GM19328 (cell line): ENCODE measurements around the gene PHACTR1.

ENCODE experiments used
- ATAC-seq: cut with Tn5 transposase; IDR thresholded peaks from one replicate; pipeline ENCODE4 v1.9.1; 2021; ENCODE audit warnings: mild to moderate bottlenecking, moderate library complexity; ENCODE audit not compliant: unreplicated experiment

Gene PHACTR1

DNA sequence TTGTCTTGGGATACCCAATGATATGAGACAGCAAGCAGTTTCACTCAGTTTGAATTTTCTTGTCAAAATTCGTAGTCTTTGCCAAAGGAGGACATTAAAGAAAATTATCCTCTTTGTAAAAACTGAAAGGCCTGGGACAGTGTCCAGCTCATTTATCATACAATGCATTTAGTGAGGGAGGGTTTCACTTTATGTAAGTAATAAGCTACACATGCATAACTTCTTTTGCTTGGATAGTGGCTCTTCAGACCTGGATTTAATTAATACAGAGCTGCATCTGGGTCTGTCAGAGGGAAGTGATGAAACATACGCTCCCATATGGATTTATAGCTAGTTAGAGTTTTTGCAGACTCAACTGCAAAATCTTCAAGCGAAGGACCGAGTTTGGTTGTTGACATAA, 175.6 kb downstream of the PHACTR1 start:
- ATAC-seq, result no peak

DNA sequence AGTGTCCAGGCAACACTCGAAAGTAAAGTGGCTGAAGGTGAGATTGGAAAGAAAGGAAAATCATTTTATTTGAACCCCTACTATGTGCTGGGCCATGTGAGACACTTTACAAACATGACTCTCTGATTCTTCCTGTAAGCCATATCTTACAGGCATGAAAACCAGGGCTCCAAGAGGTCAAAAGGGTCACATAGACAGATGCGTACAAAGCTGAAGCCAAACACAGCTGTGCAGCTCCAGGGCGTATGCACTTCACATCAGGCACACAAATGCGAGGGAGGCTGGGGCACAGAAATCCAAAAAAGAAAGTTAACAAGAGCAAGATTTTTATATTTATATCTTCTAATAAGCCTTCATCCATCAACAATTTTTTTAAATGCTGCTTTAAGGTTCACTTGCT, 176.5 kb downstream of the PHACTR1 start:
- no peak for ATAC-seq

DNA sequence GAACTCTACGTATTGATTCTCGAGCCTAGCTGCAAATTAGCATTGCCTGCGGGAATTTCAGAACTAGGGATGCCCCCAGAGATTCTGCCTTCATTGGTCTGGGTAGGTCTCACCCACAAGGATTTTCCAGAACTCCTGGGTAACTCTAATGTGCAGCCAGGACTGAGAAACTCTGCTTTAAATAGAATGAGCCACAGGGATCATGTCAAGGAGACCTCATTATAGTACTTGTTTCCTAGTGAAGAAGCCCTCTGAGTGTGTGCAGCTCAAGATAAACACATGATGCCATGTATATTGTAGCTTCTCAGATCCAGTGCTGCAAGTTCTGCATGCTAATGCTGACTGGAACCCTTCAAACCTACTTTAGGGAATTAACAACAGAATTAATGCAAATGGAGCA, 179.2 kb downstream of the PHACTR1 start:
- ATAC-seq, result no peak

DNA sequence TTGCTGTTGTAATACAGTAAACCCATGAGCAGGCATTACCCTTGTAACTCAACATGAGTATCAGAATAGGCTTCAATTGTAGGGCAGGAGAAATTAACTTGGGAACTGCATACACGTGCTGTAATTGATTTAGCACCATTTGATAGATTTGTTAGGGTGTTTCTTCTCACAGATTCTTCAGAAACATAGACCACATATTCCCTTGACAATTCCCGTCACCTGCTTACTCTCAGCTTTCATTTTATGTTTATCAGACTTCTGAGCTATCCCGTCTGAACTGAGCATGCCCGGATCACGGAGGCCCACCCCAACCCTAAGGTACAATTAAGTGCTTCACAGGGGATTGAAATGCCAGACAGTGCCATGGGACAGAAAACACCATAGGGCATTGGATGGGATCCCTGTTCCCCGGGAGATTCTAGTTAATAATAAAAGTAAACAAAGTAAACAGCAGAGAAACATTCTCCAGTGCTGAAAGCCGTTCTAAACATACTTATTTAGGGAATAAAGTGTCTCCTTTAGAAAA, 179.7 kb downstream of the PHACTR1 start:
- no peak for ATAC-seq

DNA sequence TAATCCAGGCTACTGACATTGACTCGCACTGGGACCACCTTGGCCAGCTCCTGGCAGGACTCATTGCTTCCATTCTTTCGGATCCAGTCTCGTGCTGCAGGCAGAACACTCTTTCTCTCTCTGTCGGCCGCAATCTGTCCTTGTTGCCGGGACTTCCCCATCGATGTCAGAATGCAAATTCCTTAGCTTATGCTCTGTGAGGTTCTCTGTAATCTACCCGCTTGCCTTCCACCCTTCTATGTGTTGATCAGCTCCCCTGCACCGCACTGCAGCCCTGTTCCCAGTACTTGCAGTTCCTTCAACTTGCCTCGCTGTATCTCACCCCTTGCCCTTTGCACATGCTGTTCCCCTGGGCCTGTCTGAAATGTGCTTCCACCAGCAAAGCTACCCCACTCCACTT, 182.0 kb downstream of the PHACTR1 start:
- no peak for ATAC-seq

DNA sequence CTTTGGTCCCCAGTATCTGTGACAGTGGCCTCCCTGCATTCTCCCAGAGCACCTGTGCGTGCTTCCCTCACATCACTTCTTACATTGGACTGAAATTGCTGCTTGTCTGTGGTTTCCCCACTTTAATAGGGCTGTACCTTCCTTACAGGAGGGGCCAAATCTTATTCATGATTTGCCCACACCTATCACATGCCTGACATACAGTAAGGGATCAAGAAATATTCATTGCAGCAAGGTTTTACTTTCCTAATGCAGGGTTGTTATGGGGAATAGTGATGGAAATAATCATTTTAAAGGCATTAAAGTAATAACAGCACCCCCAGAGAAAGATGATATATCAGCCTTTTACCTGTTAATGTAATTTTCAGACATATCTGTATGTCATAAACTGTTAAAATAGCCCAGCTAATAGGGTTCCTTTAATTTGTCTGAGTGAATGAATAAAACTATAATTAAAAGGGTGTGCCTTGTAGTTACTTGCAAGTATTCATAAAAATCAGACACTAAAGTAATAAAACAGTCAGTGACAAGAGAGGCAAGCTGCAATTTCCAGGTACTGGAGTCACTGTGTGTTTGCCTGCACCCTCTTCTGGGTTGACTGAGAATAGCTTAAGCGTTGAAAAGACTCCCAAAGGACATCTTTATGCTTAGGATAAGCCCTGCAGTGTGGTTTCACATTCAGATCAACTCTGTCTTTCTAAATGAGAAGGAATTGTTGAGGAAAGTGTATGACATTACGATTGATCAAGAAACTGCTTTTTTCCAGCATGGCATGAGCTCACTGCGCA, 182.7 kb downstream of the PHACTR1 start:
- ATAC-seq, result no peak

DNA sequence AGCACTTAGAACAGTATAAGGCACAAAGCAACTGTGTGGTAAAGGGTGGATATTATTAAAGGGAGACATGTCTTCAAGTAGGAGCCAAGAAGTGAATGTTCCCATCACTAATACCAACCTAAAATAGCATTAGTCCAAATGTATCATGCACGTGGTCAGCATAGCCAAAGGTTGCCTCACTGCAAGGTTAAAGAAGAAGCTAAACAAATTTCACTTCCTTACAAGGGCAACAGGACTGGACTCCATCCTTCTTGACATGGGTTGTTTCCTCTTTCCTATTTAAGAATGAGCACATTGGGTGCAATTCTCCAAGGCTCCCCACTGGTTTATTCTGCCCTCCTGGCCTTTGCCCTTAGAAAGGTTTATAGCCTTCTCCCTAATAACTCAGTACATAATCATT, 186.7 kb downstream of the PHACTR1 start:
- no peak for ATAC-seq

DNA sequence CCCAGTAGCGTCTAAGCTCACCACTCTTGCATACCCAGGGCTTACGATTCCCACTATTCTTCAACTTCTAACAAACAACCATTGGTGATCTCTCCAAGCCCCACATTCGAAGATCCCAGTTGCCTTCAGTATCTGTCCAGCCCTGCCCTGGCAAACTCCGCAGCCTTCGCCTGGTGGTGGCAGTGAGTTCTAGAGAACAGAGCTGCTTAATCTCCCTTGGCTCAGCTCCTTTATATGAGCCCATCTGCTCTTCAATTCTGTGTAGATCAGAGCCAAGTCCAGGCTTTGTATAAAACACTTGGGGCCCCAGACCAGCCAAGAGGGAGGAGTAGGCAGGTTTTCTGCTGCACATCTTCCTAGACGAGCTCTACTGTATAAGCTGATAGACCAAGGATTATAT, 193.3 kb downstream of the PHACTR1 start:
- no peak for ATAC-seq

DNA sequence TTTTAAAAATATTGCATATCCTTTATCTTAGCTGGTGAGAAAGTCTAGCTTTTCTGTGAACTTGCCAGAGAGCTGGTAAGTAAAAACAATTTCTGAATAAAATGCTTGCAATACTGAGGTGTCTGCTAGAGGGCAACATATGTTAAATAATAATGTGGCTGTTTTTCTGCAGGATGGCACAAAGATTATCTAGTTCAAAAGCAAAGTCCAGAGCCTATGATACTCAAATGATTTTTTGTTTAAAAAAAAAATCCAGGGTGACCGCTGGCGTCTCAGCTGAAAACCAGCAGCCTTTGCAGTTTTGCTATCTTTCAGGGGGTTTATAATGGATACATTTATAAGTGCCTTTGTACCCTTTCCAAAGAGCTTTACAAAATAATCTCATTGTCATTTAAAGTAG, 194.9 kb downstream of the PHACTR1 start:
- no peak for ATAC-seq

DNA sequence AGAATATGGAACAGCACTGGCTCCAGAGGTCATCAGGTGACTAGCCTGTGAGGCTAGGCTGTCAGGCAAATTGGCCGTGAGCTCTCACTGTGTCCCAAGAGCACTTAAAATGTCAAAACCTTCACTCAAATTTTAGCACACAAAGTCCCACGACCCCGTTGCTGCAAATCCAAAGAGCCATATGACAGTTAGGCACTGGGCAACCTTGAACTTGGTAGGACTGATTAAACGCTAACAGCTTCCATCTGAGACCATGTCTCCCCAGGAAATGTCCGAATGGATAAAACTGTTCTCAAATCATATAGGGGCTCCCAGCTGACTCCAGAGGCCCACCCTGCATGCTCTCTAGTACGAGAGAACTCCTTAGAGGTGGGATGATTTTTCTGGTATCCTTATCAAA, 196.6 kb downstream of the PHACTR1 start:
- ATAC-seq, result no peak

DNA sequence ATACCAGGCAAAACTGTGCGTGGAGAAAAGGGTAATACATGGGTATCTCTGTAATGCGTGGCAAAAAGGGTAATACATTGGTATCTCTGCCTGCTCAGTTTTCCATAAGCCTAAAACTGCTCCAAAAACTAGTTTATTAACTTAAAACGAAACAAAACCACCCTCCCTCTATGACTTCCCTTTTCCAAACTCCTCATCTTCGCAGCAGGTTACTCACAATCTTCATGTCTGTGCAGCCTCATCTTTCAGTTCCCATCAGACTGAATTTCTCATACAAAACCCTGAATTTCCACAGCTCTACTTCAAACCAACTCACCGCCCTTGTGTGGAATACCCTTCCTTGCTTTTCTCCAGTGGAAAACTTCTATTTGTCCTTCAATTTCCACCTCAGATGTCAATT, 199.4 kb downstream of the PHACTR1 start:
- ATAC-seq, result no peak

DNA sequence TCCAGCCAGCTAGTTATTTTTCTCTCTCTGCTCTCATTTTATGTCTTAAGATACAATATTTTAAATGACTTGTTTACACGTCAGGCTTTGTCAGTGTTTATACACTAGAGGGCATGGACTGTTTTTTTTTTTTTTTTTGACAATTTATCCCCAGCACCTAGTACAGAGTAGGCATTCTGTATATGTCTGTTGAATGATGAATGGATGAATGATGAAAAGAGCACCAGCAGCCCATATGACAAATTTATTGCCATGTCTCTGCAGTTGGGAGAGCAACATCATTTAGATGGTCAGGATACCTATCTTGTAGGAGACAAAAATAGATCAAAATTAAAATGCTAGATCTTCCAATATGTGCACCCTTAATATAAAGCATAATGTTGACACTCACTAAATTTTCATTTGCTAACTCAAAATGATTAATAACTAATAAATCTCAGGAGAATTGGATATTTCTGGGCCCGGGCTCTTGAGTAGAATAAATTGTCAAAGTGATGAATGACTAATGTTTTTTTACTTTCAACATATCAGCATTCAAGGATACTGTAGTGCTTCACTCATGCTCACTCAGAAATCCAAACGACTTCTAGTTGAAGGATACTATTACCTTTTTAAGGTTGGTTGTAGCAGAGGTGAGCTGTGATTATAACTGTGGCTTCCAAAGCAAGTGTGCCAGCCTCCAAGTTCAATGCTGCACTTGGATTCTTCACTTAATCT, 200.0 kb downstream of the PHACTR1 start:
- no peak for ATAC-seq

DNA sequence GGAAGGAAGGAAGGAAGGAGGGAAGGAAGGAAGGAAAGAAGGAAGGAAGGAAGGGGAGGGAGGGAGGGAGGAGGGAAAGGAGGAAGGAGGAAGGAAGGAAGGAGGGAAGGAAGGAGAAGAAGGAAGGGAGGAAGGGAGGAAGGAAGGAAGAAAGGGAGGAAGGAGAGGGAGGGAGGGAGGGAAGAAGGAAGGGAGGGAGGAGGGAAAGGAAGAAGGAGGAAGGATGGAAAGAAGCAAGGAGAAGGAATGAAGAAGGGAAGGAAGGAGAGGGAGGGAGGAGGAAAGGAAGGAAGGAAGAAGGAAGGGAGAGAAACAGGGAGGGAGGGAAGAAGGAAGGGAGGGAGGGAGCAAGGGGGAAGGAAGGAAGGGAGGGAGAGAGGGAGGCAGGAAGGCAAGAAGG, 204.9 kb downstream of the PHACTR1 start:
- no peak for ATAC-seq

DNA sequence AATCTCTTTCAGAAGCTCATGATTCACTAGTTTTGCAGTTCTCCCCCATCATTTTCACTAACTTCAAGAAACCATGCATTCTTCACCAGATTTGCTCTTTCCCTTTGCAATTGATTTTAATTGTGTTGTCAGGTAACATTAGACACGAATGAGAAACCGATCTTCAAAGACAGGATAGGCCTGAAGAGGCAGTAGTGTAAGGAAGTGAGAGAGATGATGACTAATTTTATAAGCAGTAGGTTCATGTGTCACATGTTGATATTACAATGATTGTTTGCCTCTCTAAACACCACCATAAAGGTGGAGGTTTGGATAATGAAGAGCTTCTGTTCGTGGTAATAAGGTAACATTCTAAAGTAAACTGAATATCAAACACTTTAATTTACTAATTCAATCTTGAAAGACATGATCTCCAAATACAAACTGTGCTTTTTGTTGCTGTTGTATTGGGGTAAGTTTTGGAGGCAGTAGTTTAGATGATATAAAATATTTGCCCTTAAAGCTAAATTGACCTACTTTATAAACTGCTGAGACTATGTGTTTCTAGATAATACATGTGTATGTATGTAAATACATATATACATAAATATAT, 207.2 kb downstream of the PHACTR1 start:
- no peak for ATAC-seq

DNA sequence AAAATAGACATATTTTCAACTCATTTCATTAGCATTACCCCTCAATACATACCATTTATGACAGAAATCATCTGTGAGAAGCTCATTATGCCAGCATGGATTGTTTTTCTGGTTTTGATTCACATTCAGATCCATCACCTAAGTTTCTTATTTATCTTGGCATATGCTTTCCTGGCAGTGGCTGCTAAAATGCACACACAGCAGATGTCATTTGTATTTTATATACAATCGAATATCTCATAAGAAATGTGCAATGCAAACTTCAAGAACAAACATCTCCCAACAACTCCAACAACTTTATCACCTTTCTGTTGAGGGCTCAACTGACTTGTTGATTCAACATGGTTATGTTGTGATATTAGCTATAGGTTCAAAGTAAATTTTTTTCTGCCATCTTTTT, 208.3 kb downstream of the PHACTR1 start:
- no peak for ATAC-seq

DNA sequence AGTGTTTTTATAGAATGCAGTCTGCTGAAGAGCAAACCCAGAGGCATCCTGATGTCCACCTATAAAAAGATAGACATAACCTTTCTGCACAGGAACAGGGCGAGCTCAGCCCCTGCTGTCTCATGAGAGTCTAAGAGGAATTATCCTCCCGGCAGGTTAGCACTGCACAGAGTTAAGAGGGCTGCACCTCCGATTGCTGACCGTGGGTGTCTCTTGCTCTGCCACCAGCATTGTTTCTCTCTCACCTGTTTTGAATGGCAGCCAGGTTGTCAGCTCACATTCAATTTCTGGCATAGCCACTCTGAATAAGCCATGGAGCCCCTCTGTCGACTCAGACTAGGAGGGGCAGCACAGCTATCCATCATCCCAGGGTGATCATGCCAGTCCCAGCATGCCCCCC, 211.2 kb downstream of the PHACTR1 start:
- ATAC-seq, result no peak

DNA sequence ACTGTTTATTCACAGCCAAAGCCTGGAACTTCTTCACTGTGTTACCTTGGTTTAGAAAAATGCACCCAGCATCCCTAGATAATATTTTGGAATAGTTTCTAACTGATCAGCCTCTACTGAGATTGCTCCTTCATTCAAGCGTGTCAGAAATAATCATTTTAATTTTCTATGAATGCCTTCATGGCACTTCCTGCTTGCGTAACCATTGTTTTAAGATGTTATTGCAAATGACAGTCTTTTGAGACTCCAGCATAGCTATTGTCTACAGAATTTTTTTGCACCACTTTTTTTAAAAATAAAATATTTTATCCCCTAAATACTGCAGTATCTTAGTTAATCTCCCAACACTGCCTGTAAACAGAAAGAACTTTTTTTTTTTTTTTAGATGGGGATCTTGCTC, 213.1 kb downstream of the PHACTR1 start:
- ATAC-seq, result no peak

DNA sequence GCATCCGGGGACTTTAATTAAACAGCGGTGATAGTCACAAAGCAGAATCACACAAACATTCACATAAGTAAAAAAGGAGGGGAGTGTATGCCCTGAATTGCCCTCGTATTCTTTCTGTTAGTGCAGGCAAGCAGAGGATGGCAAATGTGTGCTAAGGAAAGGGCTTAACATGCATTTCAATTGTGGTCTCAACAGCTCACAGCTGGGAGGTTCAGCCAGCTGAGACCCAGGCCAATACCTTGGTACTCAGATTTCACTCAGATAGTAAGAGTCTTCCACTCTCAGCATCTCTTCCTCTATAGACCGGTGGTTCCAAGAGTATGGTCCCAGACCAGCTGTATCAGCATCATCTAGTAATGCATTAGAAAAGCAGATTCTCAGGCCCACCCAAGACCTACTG, 215.1 kb downstream of the PHACTR1 start:
- ATAC-seq, result no peak

DNA sequence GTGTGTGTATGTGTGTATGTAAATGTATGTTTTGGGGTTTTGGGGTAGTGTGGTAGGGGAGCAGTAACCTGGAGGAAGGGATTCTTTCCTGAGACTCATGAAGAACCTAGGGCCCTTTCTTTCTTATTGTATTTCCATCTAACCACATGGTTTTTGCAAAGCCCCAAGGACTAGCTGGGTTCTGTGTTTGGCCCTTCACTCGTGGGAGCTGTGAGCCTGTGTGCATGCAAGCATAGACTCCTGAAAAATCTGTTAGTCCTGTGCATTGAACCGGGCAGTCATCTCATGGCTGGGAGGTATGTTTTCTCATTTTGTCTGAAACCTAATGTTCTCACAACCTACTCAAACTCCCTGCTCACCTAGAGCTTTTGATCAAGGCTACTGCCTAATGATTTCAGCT, 219.1 kb downstream of the PHACTR1 start:
- no peak for ATAC-seq

DNA sequence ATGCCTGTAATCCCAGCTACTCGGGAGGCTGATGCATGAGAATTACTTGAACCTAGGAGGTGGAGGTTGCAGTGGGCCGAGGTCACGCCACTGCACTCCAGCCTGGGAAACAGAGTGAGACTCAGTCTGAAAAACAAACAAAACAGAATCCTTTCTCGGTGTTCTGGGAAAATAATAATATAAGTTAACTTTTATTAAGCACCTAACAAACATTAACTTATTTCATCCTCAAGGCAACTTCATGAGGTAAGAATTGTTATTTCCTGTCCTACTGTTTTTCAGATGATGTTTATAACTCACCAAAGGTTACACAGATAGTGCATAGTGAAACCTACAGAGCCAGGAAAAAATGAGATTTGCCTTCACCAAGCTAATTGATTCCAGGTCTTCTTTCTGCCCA, 221.4 kb downstream of the PHACTR1 start:
- ATAC-seq, result no peak

DNA sequence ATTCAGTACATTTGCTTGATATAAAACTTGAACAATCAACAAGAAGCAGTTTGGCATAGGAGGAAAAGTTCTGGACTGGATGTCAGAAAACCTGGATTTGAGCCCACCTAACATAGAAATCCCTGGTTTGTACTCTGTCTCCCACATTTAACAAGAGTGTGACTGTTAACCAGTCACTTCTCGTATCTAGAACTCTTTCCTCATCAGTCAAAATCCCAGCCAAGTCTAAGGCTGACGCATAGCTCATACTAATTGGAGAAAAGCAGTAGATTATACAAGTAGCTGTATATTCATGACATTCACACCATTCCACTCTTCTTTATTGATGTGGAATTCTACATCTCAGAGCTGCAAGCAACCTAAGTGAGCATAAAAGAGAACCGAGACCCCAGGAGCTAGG, 222.7 kb downstream of the PHACTR1 start:
- ATAC-seq, result no peak

DNA sequence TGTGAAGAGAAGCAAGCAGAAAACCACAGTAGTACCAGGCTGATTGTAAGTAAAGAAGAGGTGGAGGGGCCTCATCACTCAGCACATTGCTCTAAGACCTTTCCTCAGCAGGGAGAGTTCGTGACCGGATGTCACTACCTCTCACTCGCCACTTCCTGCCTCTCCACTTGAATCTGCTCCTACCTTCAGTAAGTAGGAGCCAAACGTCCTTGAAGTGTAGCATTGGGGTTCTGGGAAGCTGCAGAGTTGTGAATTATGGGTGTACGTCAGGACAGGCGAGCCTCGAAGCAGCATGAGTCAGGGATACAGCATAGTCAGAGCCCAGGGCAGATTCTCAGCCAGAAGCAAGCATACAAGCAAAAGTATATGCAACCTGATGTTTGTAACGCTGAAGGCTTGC, 224.9 kb downstream of the PHACTR1 start:
- ATAC-seq, result no peak
